ENCODE data around the gene CUX1.

The CUX1 gene

DNA sequence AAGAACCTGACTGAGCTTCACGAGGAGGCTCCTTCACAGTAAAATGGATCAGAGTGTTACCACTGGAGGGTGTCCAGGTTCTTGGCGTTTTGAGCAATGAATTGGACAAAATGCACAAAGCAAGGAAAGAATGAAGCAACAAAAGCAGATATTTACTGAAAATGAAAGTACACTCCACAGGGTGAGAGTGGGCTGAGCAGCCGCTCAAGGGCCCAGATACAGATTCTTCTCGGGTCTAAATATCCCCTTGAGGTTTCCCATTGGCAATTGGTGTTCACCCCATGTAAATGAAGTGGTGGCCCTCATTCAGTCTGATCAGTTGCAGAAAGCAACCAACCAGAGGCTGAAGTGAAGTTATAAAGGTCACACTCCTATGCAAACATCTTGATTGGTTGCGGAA lies 254.6 kb downstream of the CUX1 start:
- Histone ChIP-seq H3K27me3 (ENCODE audit: control insufficient read depth in 1 of 2, insufficient read depth in 2 of 2, low read length in 2 of 2) (no peaks in the 10 kb centered on the region), H3K4me1 (ENCODE audit: control insufficient read depth, insufficient read depth, low read length) (no peaks in the 10 kb centered on the region), H3K36me3 (ENCODE audit: control insufficient read depth in 2 of 2, insufficient read depth in 2 of 2, low read length in 2 of 2) (peaks cover 4 to 10% of the 10 kb centered on the region in 2 donors), H3K9me3 (ENCODE audit: control insufficient read depth in 2 of 2, low read length in 2 of 2) (no peaks in the 10 kb centered on the region), H3K9ac (ENCODE audit: low read length in 2 of 2) (no peak overlapping the region), H3K27ac (ENCODE audit: low read length) (no peak overlapping the region), H3K4me3 (ENCODE audit: low read length in 2 of 2) (no peak overlapping the region)

DNA sequence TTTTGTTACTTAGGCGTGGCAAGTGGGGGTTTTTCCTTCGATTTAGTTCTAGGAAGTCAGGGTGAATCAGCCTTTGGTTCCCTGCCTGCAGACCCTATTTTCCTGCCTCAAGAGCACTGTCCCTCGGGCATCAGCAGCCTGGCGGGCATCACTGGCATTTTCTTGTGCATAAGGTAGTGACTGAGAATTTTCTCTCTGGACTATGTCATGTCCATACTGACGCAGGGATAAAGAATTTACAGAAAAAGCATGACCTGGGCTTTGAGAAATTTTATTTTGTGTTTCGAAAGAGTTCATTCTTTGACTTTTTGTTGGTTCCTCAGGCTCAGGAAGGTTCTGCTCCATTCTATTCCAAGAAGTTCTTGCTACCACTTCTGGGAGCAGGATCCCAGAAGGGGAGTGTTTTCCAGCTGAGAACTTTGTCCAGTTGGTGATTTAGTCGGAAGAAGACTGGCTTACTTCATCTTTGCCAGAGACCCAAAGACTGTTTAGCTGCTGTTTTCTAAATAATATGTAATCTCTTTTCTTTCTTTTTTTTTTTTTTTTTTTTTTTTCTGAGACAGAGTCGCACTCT lies 255.3 kb downstream of the CUX1 start:
- Histone ChIP-seq H3K9ac (ENCODE audit: low read length in 2 of 2) (no peak overlapping the region), H3K4me3 (ENCODE audit: low read length in 2 of 2) (no peak overlapping the region), H3K27me3 (ENCODE audit: control insufficient read depth in 1 of 2, insufficient read depth in 2 of 2, low read length in 2 of 2) (no peaks in the 10 kb centered on the region), H3K4me1 (ENCODE audit: control insufficient read depth, insufficient read depth, low read length) (no peaks in the 10 kb centered on the region), H3K27ac (ENCODE audit: low read length) (no peak overlapping the region), H3K9me3 (ENCODE audit: control insufficient read depth in 2 of 2, low read length in 2 of 2) (no peaks in the 10 kb centered on the region), H3K36me3 (ENCODE audit: control insufficient read depth in 2 of 2, insufficient read depth in 2 of 2, low read length in 2 of 2) (peaks cover 4 to 10% of the 10 kb centered on the region in 2 donors)

DNA sequence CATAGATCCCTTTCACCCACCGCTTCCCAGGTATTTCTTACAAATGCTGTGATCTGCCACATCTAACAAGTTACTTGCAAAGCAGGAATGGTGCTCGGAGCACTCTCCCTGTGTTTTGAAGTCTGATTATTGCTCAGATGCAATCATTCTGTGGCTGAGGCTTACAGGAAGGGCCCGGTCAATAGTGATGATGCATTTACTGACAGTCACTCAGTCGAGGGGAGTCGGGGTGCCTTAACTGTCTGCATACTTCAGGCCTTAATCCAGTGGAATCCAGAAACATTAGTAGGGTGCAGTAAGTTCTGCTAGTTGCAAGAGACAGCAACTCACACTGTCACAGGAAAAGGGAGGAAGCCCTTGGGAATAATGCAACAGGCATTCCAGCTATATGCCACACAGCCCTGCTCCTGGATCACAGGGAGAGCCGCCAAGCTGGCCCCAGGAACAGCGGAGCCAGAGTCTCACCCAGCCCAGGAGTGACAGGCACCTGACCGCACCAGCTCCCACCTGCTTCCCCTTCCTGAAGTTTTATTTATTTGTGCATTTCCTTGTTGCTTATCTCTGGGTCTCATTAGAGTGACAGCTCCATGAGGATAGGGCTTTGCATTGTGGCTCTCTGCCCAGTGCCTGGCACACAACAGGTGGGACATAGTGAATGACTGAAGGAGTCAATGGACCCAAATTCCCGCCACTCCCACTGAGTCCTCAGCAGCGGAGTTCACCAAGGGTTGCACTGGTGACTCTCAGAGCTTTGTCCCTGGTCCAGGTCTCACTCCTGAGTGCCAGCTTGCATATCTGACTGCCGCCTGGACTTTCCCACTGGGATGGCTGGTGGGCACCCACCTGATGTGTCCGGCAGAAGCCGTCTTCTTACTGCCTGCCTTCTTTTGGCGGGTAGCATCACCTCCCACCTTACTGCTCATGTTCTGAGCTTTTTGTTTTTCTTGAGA lies 256.8 kb downstream of the CUX1 start:
- no peaks in the 10 kb centered on the region for H3K4me1 ChIP-seq (ENCODE audit: control insufficient read depth, insufficient read depth, low read length)
- H3K4me3 ChIP-seq (ENCODE audit: low read length in 2 of 2): no peak overlapping the region
- no peaks in the 10 kb centered on the region for H3K27me3 ChIP-seq (ENCODE audit: control insufficient read depth in 1 of 2, insufficient read depth in 2 of 2, low read length in 2 of 2)
- H3K36me3 ChIP-seq (ENCODE audit: control insufficient read depth in 2 of 2, insufficient read depth in 2 of 2, low read length in 2 of 2): peaks cover 4 to 8% of the 10 kb centered on the region in 2 donors
- H3K9me3 ChIP-seq (ENCODE audit: control insufficient read depth in 2 of 2, low read length in 2 of 2): no peaks in the 10 kb centered on the region
- no peak overlapping the region for H3K27ac ChIP-seq (ENCODE audit: low read length)
- no peak overlapping the region for H3K9ac ChIP-seq (ENCODE audit: low read length in 2 of 2)

DNA sequence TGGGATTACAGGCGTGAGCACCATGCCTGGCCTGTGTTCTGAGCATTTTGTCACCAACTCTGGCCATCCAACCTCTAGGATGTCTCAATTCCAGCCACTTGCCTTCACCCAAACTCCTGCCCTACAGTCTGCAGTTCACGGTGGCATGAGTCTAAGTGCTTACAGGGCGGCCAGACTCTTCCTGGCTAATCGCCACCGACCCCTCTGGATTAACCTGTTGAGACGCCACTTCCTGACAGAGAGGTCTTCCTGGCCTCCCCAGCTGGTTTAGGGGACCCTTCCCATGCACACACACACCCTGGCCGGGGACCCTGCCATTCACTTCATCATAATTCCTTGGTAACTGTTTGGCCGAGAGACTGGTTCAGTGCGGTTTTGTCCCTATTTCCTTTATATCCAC lies 257.7 kb downstream of the CUX1 start:
- Histone ChIP-seq H3K4me3 (ENCODE audit: low read length in 2 of 2) (no peak overlapping the region), H3K36me3 (ENCODE audit: control insufficient read depth in 2 of 2, insufficient read depth in 2 of 2, low read length in 2 of 2) (peaks cover 4 to 8% of the 10 kb centered on the region in 2 donors)

DNA sequence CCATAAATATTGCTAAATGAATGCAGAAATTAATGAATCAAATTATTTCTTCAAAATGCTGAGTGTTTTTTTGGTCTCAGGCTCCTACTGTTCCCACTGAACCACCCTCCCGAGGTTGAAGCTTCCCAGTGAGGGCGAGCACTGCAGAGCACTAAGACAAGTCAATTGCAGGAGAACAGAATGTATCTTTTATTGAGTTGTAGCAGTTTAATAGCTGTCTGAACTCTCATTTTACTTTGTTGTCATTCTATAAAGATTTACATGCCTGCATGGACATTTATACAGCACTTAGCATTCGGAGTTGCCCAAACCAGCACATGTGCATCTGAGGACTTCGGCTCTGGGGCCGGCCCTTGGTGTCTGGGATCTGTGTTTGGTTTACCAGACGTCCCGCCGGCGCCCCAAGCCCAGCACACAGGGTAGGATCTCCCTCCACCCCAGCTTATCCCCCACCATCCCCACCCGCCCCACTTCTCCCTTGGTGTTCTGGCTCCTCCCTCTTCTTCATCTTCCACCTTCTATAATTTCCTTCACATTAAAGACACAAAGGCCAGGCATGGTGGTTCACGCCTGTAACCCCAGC lies 258.2 kb downstream of the CUX1 start:
- peaks cover 4 to 8% of the 10 kb centered on the region in 2 donors for H3K36me3 ChIP-seq (ENCODE audit: control insufficient read depth in 2 of 2, insufficient read depth in 2 of 2, low read length in 2 of 2)
- no peak overlapping the region for H3K9ac ChIP-seq (ENCODE audit: low read length in 2 of 2)
- no peaks in the 10 kb centered on the region for H3K27me3 ChIP-seq (ENCODE audit: control insufficient read depth in 1 of 2, insufficient read depth in 2 of 2, low read length in 2 of 2)
- H3K4me1 ChIP-seq (ENCODE audit: control insufficient read depth, insufficient read depth, low read length): no peaks in the 10 kb centered on the region
- H3K4me3 ChIP-seq (ENCODE audit: low read length in 2 of 2): no peak overlapping the region
- no peak overlapping the region for H3K27ac ChIP-seq (ENCODE audit: low read length)
- no peaks in the 10 kb centered on the region for H3K9me3 ChIP-seq (ENCODE audit: control insufficient read depth in 2 of 2, low read length in 2 of 2)

More for the DNA sequence above, 257.7 kb downstream of the CUX1 start:
- Histone ChIP-seq H3K27ac (ENCODE audit: low read length) (no peak overlapping the region), H3K9me3 (ENCODE audit: control insufficient read depth in 2 of 2, low read length in 2 of 2) (no peaks in the 10 kb centered on the region), H3K27me3 (ENCODE audit: control insufficient read depth in 1 of 2, insufficient read depth in 2 of 2, low read length in 2 of 2) (no peaks in the 10 kb centered on the region), H3K9ac (ENCODE audit: low read length in 2 of 2) (no peak overlapping the region), H3K4me1 (ENCODE audit: control insufficient read depth, insufficient read depth, low read length) (no peaks in the 10 kb centered on the region)

DNA sequence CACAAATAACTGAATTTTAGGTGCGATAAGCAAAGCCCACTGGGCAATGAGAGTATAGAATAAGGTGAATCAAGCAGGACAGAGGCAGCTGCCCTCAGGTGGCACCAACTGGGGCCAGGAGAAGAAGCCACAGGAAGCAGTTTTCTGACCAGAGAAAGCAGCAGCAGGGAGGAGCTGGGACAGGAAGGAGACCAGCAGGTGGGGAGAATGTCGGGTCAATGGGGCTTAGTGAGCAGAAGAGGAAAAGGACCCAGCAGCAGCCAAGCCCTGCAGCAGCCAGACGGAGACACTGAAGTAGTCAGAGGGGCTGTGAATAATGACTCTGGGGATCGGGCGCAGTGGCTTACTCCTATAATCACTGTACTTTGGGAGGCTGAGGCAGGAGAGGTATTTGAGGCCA lies 259.7 kb downstream of the CUX1 start:
- H3K36me3 ChIP-seq (ENCODE audit: control insufficient read depth in 2 of 2, insufficient read depth in 2 of 2, low read length in 2 of 2): peaks cover 0 to 3% of the 10 kb centered on the region in 2 donors
- H3K27me3 ChIP-seq (ENCODE audit: control insufficient read depth in 1 of 2, insufficient read depth in 2 of 2, low read length in 2 of 2): no peaks in the 10 kb centered on the region
- H3K27ac ChIP-seq (ENCODE audit: low read length): no peak overlapping the region
- H3K9ac ChIP-seq (ENCODE audit: low read length in 2 of 2): no peak overlapping the region
- H3K4me3 ChIP-seq (ENCODE audit: low read length in 2 of 2): no peak overlapping the region
- no peaks in the 10 kb centered on the region for H3K4me1 ChIP-seq (ENCODE audit: control insufficient read depth, insufficient read depth, low read length)
- no peaks in the 10 kb centered on the region for H3K9me3 ChIP-seq (ENCODE audit: control insufficient read depth in 2 of 2, low read length in 2 of 2)

DNA sequence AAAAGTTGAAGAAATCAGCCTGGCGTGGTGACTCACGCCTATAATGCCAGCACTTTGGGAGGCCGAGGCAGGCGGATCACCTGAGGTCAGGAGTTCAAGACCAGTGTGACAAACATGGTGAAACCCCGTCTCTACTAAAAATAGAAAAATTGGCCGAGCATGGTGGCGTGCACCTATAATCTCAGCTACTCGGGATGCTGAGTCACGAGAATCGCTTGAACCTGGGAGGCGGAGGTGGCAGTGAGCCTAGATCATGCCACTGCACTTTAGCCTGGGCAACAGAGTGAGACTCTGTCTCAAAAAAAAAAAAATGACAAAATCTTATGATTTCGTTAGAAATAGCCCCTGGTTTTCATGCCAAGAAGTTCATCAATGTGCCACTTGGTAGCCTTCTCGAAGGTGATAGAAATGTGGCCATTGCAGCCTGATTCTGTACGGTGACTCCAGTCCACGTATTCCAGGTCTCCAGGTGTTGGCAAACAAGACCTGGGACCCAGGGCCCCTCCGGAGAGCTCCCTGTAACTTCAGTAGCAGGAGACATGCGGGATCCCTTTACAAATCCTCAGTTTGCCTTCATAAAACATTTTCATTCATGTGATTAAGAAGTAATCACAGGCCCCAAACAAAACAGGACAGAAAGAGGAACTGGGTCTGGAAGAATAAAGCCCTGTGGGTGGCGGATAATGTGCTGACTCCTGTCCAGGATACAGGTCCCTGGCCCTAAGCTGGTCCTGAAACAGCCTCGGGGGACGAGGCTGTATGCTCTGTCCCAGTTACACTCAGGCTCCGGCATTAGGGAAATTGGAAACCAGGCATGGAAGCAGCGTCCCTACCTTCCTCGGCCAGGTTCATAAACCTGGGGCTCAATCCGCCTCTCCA lies 262.0 kb downstream of the CUX1 start:
- Histone ChIP-seq H3K36me3 (ENCODE audit: control insufficient read depth in 2 of 2, insufficient read depth in 2 of 2, low read length in 2 of 2) (peaks cover 0 to 2% of the 10 kb centered on the region in 2 donors), H3K4me1 (ENCODE audit: control insufficient read depth, insufficient read depth, low read length) (no peaks in the 10 kb centered on the region), H3K4me3 (ENCODE audit: low read length in 2 of 2) (no peak overlapping the region), H3K27me3 (ENCODE audit: control insufficient read depth in 1 of 2, insufficient read depth in 2 of 2, low read length in 2 of 2) (no peaks in the 10 kb centered on the region), H3K9ac (ENCODE audit: low read length in 2 of 2) (no peak overlapping the region), H3K27ac (ENCODE audit: low read length) (no peak overlapping the region), H3K9me3 (ENCODE audit: control insufficient read depth in 2 of 2, low read length in 2 of 2) (no peaks in the 10 kb centered on the region)

DNA sequence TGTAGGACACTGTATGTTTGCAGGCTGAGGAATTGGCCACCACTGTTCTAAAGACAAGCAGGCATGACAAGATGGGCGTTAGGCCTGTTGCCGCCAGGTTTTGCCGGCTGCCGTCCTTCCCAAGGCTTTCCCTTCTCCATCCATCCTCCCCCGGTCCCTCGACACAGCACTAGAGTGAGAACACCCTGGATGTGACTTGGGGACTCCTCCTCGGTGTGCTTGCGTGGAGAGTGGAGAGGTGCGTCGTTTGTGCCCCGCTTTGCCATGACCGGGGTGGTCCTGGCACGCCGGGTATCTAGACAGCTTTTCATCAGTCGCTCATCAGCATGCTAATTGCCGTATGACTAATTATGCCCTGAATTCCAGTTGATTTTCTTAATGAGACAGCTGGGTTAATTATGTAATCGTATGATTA lies 262.6 kb downstream of the CUX1 start:
- H3K27me3 ChIP-seq (ENCODE audit: control insufficient read depth in 1 of 2, insufficient read depth in 2 of 2, low read length in 2 of 2): no peaks in the 10 kb centered on the region
- H3K9me3 ChIP-seq (ENCODE audit: control insufficient read depth in 2 of 2, low read length in 2 of 2): no peaks in the 10 kb centered on the region
- no peak overlapping the region for H3K27ac ChIP-seq (ENCODE audit: low read length)
- H3K4me3 ChIP-seq (ENCODE audit: low read length in 2 of 2): no peak overlapping the region
- H3K36me3 ChIP-seq (ENCODE audit: control insufficient read depth in 2 of 2, insufficient read depth in 2 of 2, low read length in 2 of 2): peaks cover 0 to 2% of the 10 kb centered on the region in 2 donors
- no peaks in the 10 kb centered on the region for H3K4me1 ChIP-seq (ENCODE audit: control insufficient read depth, insufficient read depth, low read length)
- no peak overlapping the region for H3K9ac ChIP-seq (ENCODE audit: low read length in 2 of 2)

DNA sequence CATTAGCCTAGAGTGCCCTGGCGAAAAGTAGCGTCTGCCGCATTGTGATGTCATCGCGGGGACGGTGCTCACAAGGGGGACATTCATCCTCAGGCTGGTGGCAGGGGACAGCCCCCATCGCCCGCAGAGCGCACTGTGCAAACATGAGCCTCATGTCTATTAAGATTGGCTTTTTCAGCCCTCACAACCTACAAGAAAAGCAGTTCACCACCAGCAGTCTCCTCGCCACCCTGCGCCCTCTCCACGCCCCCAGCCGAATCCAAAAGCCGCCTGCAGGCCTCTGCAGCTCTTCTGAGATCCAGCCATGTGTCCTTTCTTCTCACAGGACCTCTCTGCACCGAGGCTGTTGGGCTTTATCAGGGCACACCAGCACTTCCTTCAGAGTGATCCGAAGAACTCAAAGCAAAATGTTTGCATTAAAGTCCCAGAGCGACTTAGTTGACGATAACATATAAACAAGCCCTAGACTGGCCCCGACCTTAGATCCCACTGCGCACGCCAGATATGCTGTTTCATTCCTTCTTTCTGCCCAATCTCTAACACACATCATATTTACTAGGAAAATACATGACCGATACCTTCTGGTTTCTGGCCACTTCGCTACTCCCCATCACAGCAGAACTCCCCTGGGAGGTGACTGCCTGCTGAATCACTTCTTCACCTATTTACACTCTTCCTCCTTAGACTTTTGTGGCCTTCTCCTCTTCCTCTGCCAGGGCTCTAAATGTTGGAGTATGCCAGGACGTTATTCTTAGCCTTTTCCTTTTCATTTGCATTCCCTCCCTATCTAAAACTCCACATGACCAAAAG lies 263.2 kb downstream of the CUX1 start:
- Histone ChIP-seq H3K27me3 (ENCODE audit: control insufficient read depth in 1 of 2, insufficient read depth in 2 of 2, low read length in 2 of 2) (no peaks in the 10 kb centered on the region), H3K27ac (ENCODE audit: low read length) (no peak overlapping the region), H3K9ac (ENCODE audit: low read length in 2 of 2) (no peak overlapping the region), H3K36me3 (ENCODE audit: control insufficient read depth in 2 of 2, insufficient read depth in 2 of 2, low read length in 2 of 2) (peaks cover 0 to 2% of the 10 kb centered on the region in 2 donors), H3K9me3 (ENCODE audit: control insufficient read depth in 2 of 2, low read length in 2 of 2) (peaks cover 0 to 3% of the 10 kb centered on the region in 2 donors), H3K4me3 (ENCODE audit: low read length in 2 of 2) (no peak overlapping the region), H3K4me1 (ENCODE audit: control insufficient read depth, insufficient read depth, low read length) (no peaks in the 10 kb centered on the region)

DNA sequence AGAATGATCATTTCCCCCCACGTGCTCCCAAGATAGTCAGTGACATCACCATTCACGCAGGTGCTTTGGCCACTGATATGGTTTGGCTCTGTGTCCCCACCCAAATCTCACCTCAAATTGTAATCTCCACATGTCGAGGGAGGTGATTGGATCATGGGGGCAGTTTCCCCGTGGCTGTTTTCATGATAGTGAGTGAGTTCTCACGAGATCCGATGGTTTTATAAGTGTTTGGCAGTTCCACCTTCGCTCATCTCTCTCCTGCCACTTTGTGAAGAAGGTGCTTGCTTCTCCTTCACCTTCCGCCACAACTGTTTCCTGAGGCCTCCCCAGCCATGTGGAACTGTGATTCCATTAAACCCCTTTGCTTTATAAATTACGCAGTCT lies 263.8 kb downstream of the CUX1 start:
- Histone ChIP-seq H3K36me3 (ENCODE audit: control insufficient read depth in 2 of 2, insufficient read depth in 2 of 2, low read length in 2 of 2) (peaks cover 0 to 2% of the 10 kb centered on the region in 2 donors), H3K9me3 (ENCODE audit: control insufficient read depth in 2 of 2, low read length in 2 of 2) (peaks cover 0 to 3% of the 10 kb centered on the region in 2 donors), H3K4me1 (ENCODE audit: control insufficient read depth, insufficient read depth, low read length) (no peaks in the 10 kb centered on the region), H3K9ac (ENCODE audit: low read length in 2 of 2) (no peak overlapping the region), H3K4me3 (ENCODE audit: low read length in 2 of 2) (no peak overlapping the region), H3K27ac (ENCODE audit: low read length) (no peak overlapping the region), H3K27me3 (ENCODE audit: control insufficient read depth in 1 of 2, insufficient read depth in 2 of 2, low read length in 2 of 2) (no peaks in the 10 kb centered on the region)
